ENCODE results near the gene MS4A10.

Gene MS4A10

GRCh38 chr11:60785136-60785535 is at the start of gene MS4A10:
TSS of gene MS4A10 (plus strand) at chr11:60785333. CDS start at chr11:60790336, 5,003 bp downstream.
- no peak for DNase-seq (ENCODE audit: low read depth)
- no peak for TF ChIP-seq MAX (IDR thresholded peaks at IDR 0.05; ENCODE audit: low read depth, low read length)
- no peak for TF ChIP-seq MYC (IDR thresholded peaks at IDR 0.05; ENCODE audit: low read depth, low read length)
- no peak for TF ChIP-seq CTCF (IDR thresholded peaks at IDR 0.05; ENCODE audit: low read depth, low read length)
- TF ChIP-seq POLR2A (IDR thresholded peaks at IDR 0.05; ENCODE audit: extremely low read depth, insufficient read length): no peak
- no peak within 1 kb of the TSS for H3K4me3 ChIP-seq (ENCODE audit: low read depth, low read length)

DNA sequence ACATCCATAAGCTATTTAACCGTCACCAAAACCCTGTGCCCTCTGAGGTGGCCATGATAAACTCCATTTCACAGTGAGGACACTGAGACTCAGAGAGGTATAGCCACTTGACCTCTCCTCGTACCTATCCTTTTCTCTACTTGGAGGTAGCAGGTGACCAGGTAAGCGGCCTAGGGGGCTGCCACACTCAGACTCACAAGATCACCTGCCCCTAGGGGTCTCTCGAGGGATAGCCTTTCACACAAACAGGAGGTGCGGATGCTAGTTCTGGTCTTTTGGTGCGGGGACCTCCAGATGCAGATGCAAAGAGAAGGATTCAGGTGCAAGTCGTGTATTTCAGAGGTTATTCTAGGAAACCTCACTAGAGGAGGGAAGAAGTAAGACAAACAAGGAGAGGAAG is 46.0 kb upstream of the MS4A10 start:
- H3K4me3 ChIP-seq (ENCODE audit: low read depth, low read length): no peak overlapping the region
- DNase-seq (ENCODE audit: low read depth): no peak
- no peak for TF ChIP-seq MYC (IDR thresholded peaks at IDR 0.05; ENCODE audit: low read depth, low read length)
- no peak for TF ChIP-seq MAX (IDR thresholded peaks at IDR 0.05; ENCODE audit: low read depth, low read length)
- no peak for TF ChIP-seq POLR2A (IDR thresholded peaks at IDR 0.05; ENCODE audit: extremely low read depth, insufficient read length)
- TF ChIP-seq CTCF (IDR thresholded peaks at IDR 0.05; ENCODE audit: low read depth, low read length): no peak

DNA sequence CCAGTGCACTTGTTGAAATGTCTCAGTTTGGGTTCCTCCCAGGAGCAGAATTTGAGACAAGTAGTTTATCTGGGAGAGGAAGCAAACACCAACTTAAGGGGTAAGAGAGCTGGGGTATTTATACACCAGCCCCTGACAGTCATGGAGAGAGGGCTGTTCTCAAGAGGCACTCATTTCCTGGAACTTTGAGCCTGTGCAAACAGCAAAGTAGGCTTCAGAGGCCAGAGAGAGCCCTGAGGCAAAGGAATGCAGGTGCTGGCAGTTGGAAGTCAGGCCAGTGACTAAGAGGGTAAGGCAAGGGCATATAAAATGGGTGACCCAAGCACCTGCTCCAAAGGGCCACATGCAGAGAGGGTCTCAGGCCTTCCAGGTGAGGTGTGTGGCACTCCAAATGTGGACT is 44.6 kb upstream of the MS4A10 start:
- TF ChIP-seq CTCF (IDR thresholded peaks at IDR 0.05; ENCODE audit: low read depth, low read length) (no peak), POLR2A (IDR thresholded peaks at IDR 0.05; ENCODE audit: extremely low read depth, insufficient read length) (no peak), MAX (IDR thresholded peaks at IDR 0.05; ENCODE audit: low read depth, low read length) (no peak), MYC (IDR thresholded peaks at IDR 0.05; ENCODE audit: low read depth, low read length) (no peak)
- no peak overlapping the region for H3K4me3 ChIP-seq (ENCODE audit: low read depth, low read length)
- DNase-seq (ENCODE audit: low read depth): no peak

- no peak for TF ChIP-seq MAX (IDR thresholded peaks at IDR 0.05; ENCODE audit: low read depth, low read length)
- DNase-seq (ENCODE audit: low read depth): no peak
- no peak overlapping the region for H3K4me3 ChIP-seq (ENCODE audit: low read depth, low read length)
These were observed 43.7 kb upstream of the MS4A10 start for GRCh38 chr11:60741421-60741820.

- no peak for DNase-seq (ENCODE audit: low read depth)
- H3K4me3 ChIP-seq (ENCODE audit: low read depth, low read length): no peak overlapping the region
These were observed 42.1 kb upstream of the MS4A10 start for GRCh38 chr11:60743058-60743457.

DNA sequence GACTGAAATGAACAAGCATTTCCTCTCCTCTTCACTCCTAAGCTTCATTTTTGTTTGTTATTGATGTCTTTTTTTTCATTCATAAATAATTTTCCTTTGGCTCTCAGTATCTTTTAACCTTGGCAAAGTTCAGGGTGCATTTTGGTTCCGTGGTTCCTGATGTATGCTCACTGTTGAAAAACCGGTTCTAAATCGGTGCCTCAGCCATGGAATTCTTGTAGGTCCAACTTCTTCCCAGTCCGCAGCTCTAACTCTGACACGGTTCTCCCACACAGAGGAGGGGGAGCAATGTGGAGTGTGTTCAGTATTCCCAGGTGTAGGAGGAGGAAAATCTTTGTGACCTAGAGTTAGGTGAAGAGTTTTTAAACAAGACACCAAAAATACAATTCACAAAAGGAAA is 41.0 kb upstream of the MS4A10 start:
- H3K4me3 ChIP-seq (ENCODE audit: low read depth, low read length): no peak overlapping the region
- TF ChIP-seq MAX (IDR thresholded peaks at IDR 0.05; ENCODE audit: low read depth, low read length): no peak
- no peak for TF ChIP-seq MYC (IDR thresholded peaks at IDR 0.05; ENCODE audit: low read depth, low read length)
- TF ChIP-seq POLR2A (IDR thresholded peaks at IDR 0.05; ENCODE audit: extremely low read depth, insufficient read length): no peak
- TF ChIP-seq CTCF (IDR thresholded peaks at IDR 0.05; ENCODE audit: low read depth, low read length): no peak
- no peak for DNase-seq (ENCODE audit: low read depth)

More at GRCh38 chr11:60743058-60743457, 42.1 kb upstream of the MS4A10 start:
- TF ChIP-seq CTCF (IDR thresholded peaks at IDR 0.05; ENCODE audit: low read depth, low read length) (no peak), POLR2A (IDR thresholded peaks at IDR 0.05; ENCODE audit: extremely low read depth, insufficient read length) (no peak), MAX (IDR thresholded peaks at IDR 0.05; ENCODE audit: low read depth, low read length) (no peak), MYC (IDR thresholded peaks at IDR 0.05; ENCODE audit: low read depth, low read length) (no peak)
